DND-41 (cell line): ENCODE data around the gene SMIM32.

Experiments used
- ATAC-seq: fragments of 200-7000 bp; cut with Tn5 transposase; 3 replicates; pipeline ENCODE4 v1.9.1; 2021; ENCODE audit warnings: low read depth; ENCODE audit not compliant: insufficient read depth
- DNase-seq: peaks from one replicate; pipeline ENCODE4 v3.0.0-alpha.2; 2020
- H2AFZ ChIP-seq: 2 replicates; pipeline ENCODE4 v1.6.0; 2012; ENCODE audit warnings: low read depth, low read length
- H3K27ac ChIP-seq: 2 replicates; pipeline ENCODE4 v1.5.1; 2012; ENCODE audit warnings: low read length, inconsistent platforms
- H3K27me3 ChIP-seq: fragments of 200-600 bp; sonication (generic); 2 replicates; pipeline ENCODE4 v1.6.0; 2012; ENCODE audit warnings: low read length, mild to moderate bottlenecking, inconsistent platforms; ENCODE audit not compliant: insufficient read depth, poor library complexity
- H3K36me3 ChIP-seq: 2 replicates; pipeline ENCODE4 v1.5.1; 2012; ENCODE audit warnings: low read length, inconsistent platforms; ENCODE audit not compliant: insufficient read depth
- H3K4me1 ChIP-seq: 2 replicates; pipeline ENCODE4 v1.5.1; 2012; ENCODE audit warnings: mild to moderate bottlenecking, low read length; ENCODE audit not compliant: insufficient read depth
- H3K4me2 ChIP-seq: 2 replicates; pipeline ENCODE4 v1.6.0; 2012; ENCODE audit warnings: mild to moderate bottlenecking, moderate library complexity, low read length, inconsistent platforms; ENCODE audit not compliant: insufficient read depth
- H3K4me3 ChIP-seq, 2 experiments: fragments of 200-600 bp in 1 of 2; shearing (Covaris generic) in 1 of 2; 2 replicates each; pipeline ENCODE4 v1.5.1; 2012 to 2016; ENCODE audit warnings: inconsistent platforms in 2 of 2, low read length in 2 of 2, mild to moderate bottlenecking in 2 of 2, low read depth in 1 of 2, moderate library complexity in 1 of 2
- H3K79me2 ChIP-seq: 2 replicates; pipeline ENCODE4 v1.6.0; 2012; ENCODE audit warnings: low read length, inconsistent platforms; ENCODE audit not compliant: insufficient read depth
- H3K9ac ChIP-seq: 2 replicates; pipeline ENCODE4 v1.6.0; 2012; ENCODE audit warnings: low read depth, mild to moderate bottlenecking, inconsistent platforms, low read length, moderate library complexity
- H3K9me3 ChIP-seq: 2 replicates; pipeline ENCODE4 v1.5.1; 2012; ENCODE audit warnings: low read length, moderate library complexity, mild to moderate bottlenecking, inconsistent platforms; ENCODE audit not compliant: insufficient read depth, severe bottlenecking
- H4K20me1 ChIP-seq: 2 replicates; pipeline ENCODE4 v1.6.0; 2012; ENCODE audit warnings: low read length; ENCODE audit not compliant: insufficient read depth
- EZH2 ChIP-seq: IDR thresholded peaks from 3 replicates; pipeline ENCODE4 v1.6.1; 2012; ENCODE audit warnings: borderline replicate concordance, low read depth, mild to moderate bottlenecking, moderate library complexity, low read length, inconsistent platforms; ENCODE audit not compliant: severe bottlenecking
- TF ChIP-seq, protein P1 (sequence below): IDR thresholded peaks from 2 replicates; pipeline ENCODE4 v1.5.1; 2012; ENCODE audit warnings: borderline replicate concordance, low read length, moderate library complexity, mild to moderate bottlenecking; ENCODE audit not compliant: poor library complexity, severe bottlenecking; ENCODE audit errors: extremely low read depth

Gene SMIM32

DNA sequence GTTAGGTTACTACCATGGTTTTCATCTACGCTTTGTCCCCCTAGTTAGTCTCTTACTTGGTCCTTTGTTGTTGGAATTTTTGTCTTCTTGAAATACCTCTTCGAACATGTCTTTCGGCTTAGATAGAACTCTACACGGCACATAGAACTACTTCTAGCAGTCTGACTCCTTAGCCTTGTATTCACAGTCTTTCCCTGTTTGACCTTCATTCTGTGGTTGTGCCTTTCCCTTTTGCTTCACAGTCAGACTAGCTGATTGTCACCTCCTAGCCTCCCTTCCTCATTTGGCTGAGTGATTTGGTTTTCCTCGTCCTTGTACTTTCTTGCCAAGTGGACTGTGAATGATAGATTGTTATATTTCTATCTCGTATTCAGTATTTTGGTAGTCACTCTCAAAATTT lies 49.6 kb downstream of the SMIM32 start:
- Histone ChIP-seq H3K27ac (no peak overlapping the region), H3K9me3 (no peaks in the 10 kb centered on the region), H2AFZ (no peak overlapping the region), H3K4me3 (no peak overlapping the region), H4K20me1 (no peaks in the 10 kb centered on the region), H3K36me3 (no peaks in the 10 kb centered on the region), H3K79me2 (no peaks in the 10 kb centered on the region), H3K4me2 (no peak overlapping the region), H3K27me3 (peaks cover 19% of the 10 kb centered on the region), H3K4me1 (no peaks in the 10 kb centered on the region), H3K9ac (no peak overlapping the region)
- TF ChIP-seq, protein P1, sequence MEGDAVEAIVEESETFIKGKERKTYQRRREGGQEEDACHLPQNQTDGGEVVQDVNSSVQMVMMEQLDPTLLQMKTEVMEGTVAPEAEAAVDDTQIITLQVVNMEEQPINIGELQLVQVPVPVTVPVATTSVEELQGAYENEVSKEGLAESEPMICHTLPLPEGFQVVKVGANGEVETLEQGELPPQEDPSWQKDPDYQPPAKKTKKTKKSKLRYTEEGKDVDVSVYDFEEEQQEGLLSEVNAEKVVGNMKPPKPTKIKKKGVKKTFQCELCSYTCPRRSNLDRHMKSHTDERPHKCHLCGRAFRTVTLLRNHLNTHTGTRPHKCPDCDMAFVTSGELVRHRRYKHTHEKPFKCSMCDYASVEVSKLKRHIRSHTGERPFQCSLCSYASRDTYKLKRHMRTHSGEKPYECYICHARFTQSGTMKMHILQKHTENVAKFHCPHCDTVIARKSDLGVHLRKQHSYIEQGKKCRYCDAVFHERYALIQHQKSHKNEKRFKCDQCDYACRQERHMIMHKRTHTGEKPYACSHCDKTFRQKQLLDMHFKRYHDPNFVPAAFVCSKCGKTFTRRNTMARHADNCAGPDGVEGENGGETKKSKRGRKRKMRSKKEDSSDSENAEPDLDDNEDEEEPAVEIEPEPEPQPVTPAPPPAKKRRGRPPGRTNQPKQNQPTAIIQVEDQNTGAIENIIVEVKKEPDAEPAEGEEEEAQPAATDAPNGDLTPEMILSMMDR, result no peak
- no peak for DNase-seq
- no peak for ATAC-seq

DNA sequence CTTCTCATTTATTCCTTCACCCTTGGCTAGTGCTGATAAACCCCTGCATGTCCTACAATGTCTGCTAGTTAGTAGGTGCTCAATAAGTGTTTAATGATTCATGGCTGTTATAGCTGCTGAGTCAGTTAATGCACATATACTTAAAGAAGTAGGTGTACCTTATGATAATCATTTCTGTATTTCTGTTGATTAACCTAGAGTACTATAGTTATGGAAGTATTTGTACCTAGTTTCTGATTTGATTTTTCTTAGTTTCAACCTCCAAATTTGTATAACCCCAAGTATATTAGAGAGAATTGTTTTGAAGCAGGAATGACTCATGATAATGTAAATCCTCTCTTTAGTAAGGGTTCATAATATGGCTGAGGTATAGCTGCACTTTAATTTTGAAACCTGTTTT lies 51.4 kb downstream of the SMIM32 start:
- Histone ChIP-seq H3K9me3 (no peaks in the 10 kb centered on the region), H3K27me3 (peaks cover 21% of the 10 kb centered on the region), H3K36me3 (no peaks in the 10 kb centered on the region), H3K27ac (no peak overlapping the region), H3K4me3 (no peak overlapping the region), H3K4me1 (no peaks in the 10 kb centered on the region), H3K79me2 (no peaks in the 10 kb centered on the region), H3K4me2 (no peak overlapping the region), H4K20me1 (no peaks in the 10 kb centered on the region), H2AFZ (no peak overlapping the region), H3K9ac (no peak overlapping the region)
- TF ChIP-seq, protein P1, result no peak
- no peak for TF ChIP-seq EZH2
- DNase-seq (no peak), ATAC-seq (no peak)
